K562 (cell line): ENCODE results near the gene ARHGAP12. TPM values are rescaled to one million over a fixed set of nuclear protein-coding genes. Genes with fewer than 3 reads are reported as not detected.

Experiments
- ATF7 ChIP-seq: fragments of 450-650 bp; IDR thresholded peaks from 2 replicates; pipeline ENCODE4 v1.7.1; 2014; ENCODE audit warnings: mild to moderate bottlenecking, moderate library complexity
- CREBBP ChIP-seq: IDR thresholded peaks from one replicate; pipeline ENCODE4 v1.6.1; 2012; ENCODE audit warnings: low read depth, mild to moderate bottlenecking, control low read depth, inconsistent platforms, low read length
- CSDE1 ChIP-seq, 2 experiments: fragments of 450-650 bp; IDR thresholded peaks; 2 replicates each; pipeline ENCODE4 v1.6.1; 2016; ENCODE audit warnings: mild to moderate bottlenecking in 1 of 2
- CXXC5 ChIP-seq: fragments of 250-450 bp; sonication (Bioruptor Pico); IDR thresholded peaks from 2 replicates; pipeline ENCODE4 v1.8.0; 2022; ENCODE audit warnings: inconsistent platforms, mild to moderate bottlenecking, moderate library complexity
- ESRRA ChIP-seq: fragments of 450-650 bp; IDR thresholded peaks from 2 replicates; pipeline ENCODE4 v1.6.1; 2014; ENCODE audit warnings: low read depth, mild to moderate bottlenecking, moderate library complexity, borderline replicate concordance
- ETV5 ChIP-seq: sonication (generic); formaldehyde crosslinking; IDR thresholded peaks from 2 replicates; pipeline ENCODE4 v1.4.0; 2020; ENCODE audit warnings: low read depth, mild to moderate bottlenecking, missing genetic modification reagents
- GATAD2B ChIP-seq: fragments of 450-650 bp; IDR thresholded peaks from 2 replicates; pipeline ENCODE4 v1.6.1; 2017; ENCODE audit warnings: mild to moderate bottlenecking, borderline replicate concordance
- HDAC6 ChIP-seq: IDR thresholded peaks from 2 replicates; pipeline ENCODE4 v1.6.1; 2012; ENCODE audit warnings: low read depth, mild to moderate bottlenecking, control low read depth, inconsistent platforms, low read length, moderate library complexity
- KDM5B ChIP-seq: fragments of 200-600 bp; sonication (generic); IDR thresholded peaks from 2 replicates; pipeline ENCODE4 v1.6.1; 2012; ENCODE audit warnings: low read depth, mild to moderate bottlenecking, moderate library complexity, low read length, control low read depth, inconsistent platforms; ENCODE audit not compliant: insufficient replicate concordance
- NRF1 ChIP-seq, 2 experiments: fragments of 450-650 bp; IDR thresholded peaks in 1 of 2; conservative IDR thresholded peaks in 1 of 2; 2 replicates each; pipeline ENCODE4 v1.6.1; 2014; ENCODE audit warnings: mild to moderate bottlenecking in 2 of 2
- RBM14 ChIP-seq: fragments of 200-400 bp; formaldehyde crosslinking; IDR thresholded peaks from 2 replicates; pipeline ENCODE4 v1.6.1; 2018; ENCODE audit warnings: low read depth, mild to moderate bottlenecking, low read length, moderate library complexity, borderline replicate concordance; ENCODE audit not compliant: insufficient read depth
- SMARCA4 ChIP-seq: fragments of 450-650 bp; IDR thresholded peaks from 2 replicates; pipeline ENCODE4 v1.6.1; 2016
- SRSF1 ChIP-seq: fragments of 200-400 bp; formaldehyde crosslinking; IDR thresholded peaks from 2 replicates; pipeline ENCODE4 v1.6.1; 2017; ENCODE audit warnings: mild to moderate bottlenecking, low read depth, low read length, moderate library complexity
- ZBTB7A ChIP-seq: IDR thresholded peaks from 2 replicates; pipeline ENCODE4 v1.6.1; 2011; ENCODE audit warnings: low read depth, mild to moderate bottlenecking, low read length, moderate library complexity, borderline replicate concordance; ENCODE audit not compliant: control insufficient read depth
- ZNF431 ChIP-seq: sonication (generic); formaldehyde crosslinking; IDR thresholded peaks from 2 replicates; pipeline ENCODE4 v1.8.0; 2022; ENCODE audit warnings: mild to moderate bottlenecking, missing genetic modification reagents
- ZNF583 ChIP-seq: fragments of 250-450 bp; sonication (Bioruptor Pico); IDR thresholded peaks from 2 replicates; pipeline ENCODE4 v1.4.0; 2020
- polyA plus RNA-seq, 8 experiments: library from polyadenylated mRNA; depleted of rRNA in 4 of 8; stranded (reverse) in 5 of 8; unstranded in 3 of 8; fragments of >200 nt; fragmentation: Nextera tagmentation in 2 of 8; fragmentation: Illumina TruSeq in 1 of 8; extraction: Ambion mirVana in 2 of 8; extraction: Trizol in 1 of 8; gene quantifications; 2 replicates each; pipeline versions ENCODE4 v1.2.1 to v1.2.3, GENCODE V29; 2011 to 2014; ENCODE audit warnings: inconsistent platforms in 1 of 8, missing spikeins in 1 of 8
- total RNA-seq, 7 experiments: library from RNA; depleted of rRNA in 6 of 7; stranded (reverse); fragments of >200 nt in 6 of 7; fragmentation: Illumina TruSeq in 2 of 7; extraction: Trizol in 2 of 7; gene quantifications; 2 replicates each; pipeline versions ENCODE4 v1.2.1 to v1.2.3, GENCODE V29; 2011 to 2021; ENCODE audit warnings: low replicate concordance in 1 of 7
- TF ChIP-seq, protein P1 (sequence below): sonication (generic); formaldehyde crosslinking; IDR thresholded peaks from 2 replicates; pipeline ENCODE4 v1.8.1; 2023; ENCODE audit warnings: missing genetic modification reagents, mild to moderate bottlenecking, borderline replicate concordance
- TF ChIP-seq, protein P2 (sequence below): fragments of 450-650 bp; formaldehyde crosslinking; IDR thresholded peaks from 2 replicates; pipeline ENCODE4 v1.4.0; 2022; ENCODE audit warnings: mild to moderate bottlenecking, moderate library complexity
- TF ChIP-seq, protein P3 (sequence below): fragments of 450-650 bp; conservative IDR thresholded peaks from 2 replicates; pipeline ENCODE4 v1.6.1; 2016; ENCODE audit warnings: missing genetic modification characterization, low read depth, mild to moderate bottlenecking, control low read depth, missing compliant biosample characterization

The ARHGAP12 gene
- total and polyA plus RNA-seq, 9 of the 15 experiments (the other 6 are each of a cell fraction or from before 2014, with no cell fraction given): 4.4 to 18.7 (median 10.1) TPM

DNA sequence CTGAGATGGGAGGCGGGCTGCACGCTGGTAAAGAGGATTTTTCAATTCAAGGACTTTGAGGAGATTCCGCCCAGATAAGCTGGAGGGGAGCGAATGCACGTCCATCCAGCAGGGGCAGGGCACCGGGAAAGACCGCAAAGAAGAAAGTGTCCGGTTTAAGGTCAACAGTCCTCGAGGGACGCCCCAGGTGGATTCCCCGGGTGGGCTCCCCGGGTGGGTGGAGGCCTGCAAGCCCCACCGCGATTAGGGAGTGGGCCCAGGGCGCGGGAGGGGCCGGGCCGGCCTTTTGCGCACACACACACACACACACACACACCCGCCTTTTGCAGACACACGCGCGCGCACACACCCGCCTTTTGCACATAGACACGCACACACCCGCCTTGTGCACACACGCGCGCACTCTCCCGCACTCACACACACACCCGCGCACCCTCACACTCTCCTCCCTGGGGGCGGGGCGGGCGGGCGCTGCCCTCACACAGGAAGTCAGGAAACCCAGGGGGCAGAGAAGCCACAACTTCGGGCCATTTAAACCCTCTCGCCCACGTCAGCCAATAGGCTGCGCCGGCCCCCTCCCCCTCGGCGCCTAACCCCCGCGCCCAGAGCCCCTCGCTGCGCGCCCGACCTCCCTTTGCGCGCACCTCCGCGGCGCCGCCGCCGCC lies 615 bp downstream of the ARHGAP12 start (continued):
- no peak for TF ChIP-seq SRSF1
- no peak for TF ChIP-seq HDAC6
- peak; percentile 21; the same call in 1 of the 2 replicates for TF ChIP-seq GATAD2B
- TF ChIP-seq RBM14: no peak
- TF ChIP-seq ESRRA: peak; percentile 53; the same call in 1 of the 2 replicates
- no peak for TF ChIP-seq ZNF431
- peak in 1 of 2 experiments; percentile 5; a peak in 3 of 4 replicates for TF ChIP-seq NRF1 (conservative IDR thresholded peaks at IDR 0.05 in 1 of 2, IDR thresholded peaks at IDR 0.05 in 1 of 2)
- TF ChIP-seq, protein P1, sequence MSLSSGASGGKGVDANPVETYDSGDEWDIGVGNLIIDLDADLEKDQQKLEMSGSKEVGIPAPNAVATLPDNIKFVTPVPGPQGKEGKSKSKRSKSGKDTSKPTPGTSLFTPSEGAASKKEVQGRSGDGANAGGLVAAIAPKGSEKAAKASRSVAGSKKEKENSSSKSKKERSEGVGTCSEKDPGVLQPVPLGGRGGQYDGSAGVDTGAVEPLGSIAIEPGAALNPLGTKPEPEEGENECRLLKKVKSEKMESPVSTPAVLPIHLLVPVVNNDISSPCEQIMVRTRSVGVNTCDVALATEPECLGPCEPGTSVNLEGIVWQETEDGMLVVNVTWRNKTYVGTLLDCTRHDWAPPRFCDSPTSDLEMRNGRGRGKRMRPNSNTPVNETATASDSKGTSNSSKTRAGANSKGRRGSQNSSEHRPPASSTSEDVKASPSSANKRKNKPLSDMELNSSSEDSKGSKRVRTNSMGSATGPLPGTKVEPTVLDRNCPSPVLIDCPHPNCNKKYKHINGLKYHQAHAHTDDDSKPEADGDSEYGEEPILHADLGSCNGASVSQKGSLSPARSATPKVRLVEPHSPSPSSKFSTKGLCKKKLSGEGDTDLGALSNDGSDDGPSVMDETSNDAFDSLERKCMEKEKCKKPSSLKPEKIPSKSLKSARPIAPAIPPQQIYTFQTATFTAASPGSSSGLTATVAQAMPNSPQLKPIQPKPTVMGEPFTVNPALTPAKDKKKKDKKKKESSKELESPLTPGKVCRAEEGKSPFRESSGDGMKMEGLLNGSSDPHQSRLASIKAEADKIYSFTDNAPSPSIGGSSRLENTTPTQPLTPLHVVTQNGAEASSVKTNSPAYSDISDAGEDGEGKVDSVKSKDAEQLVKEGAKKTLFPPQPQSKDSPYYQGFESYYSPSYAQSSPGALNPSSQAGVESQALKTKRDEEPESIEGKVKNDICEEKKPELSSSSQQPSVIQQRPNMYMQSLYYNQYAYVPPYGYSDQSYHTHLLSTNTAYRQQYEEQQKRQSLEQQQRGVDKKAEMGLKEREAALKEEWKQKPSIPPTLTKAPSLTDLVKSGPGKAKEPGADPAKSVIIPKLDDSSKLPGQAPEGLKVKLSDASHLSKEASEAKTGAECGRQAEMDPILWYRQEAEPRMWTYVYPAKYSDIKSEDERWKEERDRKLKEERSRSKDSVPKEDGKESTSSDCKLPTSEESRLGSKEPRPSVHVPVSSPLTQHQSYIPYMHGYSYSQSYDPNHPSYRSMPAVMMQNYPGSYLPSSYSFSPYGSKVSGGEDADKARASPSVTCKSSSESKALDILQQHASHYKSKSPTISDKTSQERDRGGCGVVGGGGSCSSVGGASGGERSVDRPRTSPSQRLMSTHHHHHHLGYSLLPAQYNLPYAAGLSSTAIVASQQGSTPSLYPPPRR (CRISPR knock-in tag): 0 out of 2 replicates have a peak, but pooled peaks have one; percentile 15
- peak; percentile 75; the same call in 1 of the 2 replicates for TF ChIP-seq ZBTB7A
- TF ChIP-seq, protein P2, sequence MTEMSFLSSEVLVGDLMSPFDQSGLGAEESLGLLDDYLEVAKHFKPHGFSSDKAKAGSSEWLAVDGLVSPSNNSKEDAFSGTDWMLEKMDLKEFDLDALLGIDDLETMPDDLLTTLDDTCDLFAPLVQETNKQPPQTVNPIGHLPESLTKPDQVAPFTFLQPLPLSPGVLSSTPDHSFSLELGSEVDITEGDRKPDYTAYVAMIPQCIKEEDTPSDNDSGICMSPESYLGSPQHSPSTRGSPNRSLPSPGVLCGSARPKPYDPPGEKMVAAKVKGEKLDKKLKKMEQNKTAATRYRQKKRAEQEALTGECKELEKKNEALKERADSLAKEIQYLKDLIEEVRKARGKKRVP (CRISPR knock-in tag): no peak
- TF ChIP-seq SMARCA4: 0 out of 2 replicates have a peak, but pooled peaks have one; percentile 6
- TF ChIP-seq, protein P3, sequence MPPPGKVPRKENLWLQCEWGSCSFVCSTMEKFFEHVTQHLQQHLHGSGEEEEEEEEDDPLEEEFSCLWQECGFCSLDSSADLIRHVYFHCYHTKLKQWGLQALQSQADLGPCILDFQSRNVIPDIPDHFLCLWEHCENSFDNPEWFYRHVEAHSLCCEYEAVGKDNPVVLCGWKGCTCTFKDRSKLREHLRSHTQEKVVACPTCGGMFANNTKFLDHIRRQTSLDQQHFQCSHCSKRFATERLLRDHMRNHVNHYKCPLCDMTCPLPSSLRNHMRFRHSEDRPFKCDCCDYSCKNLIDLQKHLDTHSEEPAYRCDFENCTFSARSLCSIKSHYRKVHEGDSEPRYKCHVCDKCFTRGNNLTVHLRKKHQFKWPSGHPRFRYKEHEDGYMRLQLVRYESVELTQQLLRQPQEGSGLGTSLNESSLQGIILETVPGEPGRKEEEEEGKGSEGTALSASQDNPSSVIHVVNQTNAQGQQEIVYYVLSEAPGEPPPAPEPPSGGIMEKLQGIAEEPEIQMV: no peak
- no peak for TF ChIP-seq CREBBP
- no peak for TF ChIP-seq ZNF583 (CRISPR knock-in tag)
- TF ChIP-seq CXXC5: peak; percentile 4; the same call in 1 of the 2 replicates
- no peak for TF ChIP-seq ATF7
- TF ChIP-seq ETV5 (CRISPR knock-in tag): no peak
- TF ChIP-seq CSDE1 (IDR thresholded peaks at IDR 0.05): no peak
- peak; percentile 36 for TF ChIP-seq KDM5B
